ENCODE measurements around the gene PCCA. TPM values are rescaled to one million over a fixed set of nuclear protein-coding genes. Genes with fewer than 3 reads are reported as not detected.

PCCA gene
- polyA plus RNA-seq, 1 experiment = 22.6 TPM

DNA sequence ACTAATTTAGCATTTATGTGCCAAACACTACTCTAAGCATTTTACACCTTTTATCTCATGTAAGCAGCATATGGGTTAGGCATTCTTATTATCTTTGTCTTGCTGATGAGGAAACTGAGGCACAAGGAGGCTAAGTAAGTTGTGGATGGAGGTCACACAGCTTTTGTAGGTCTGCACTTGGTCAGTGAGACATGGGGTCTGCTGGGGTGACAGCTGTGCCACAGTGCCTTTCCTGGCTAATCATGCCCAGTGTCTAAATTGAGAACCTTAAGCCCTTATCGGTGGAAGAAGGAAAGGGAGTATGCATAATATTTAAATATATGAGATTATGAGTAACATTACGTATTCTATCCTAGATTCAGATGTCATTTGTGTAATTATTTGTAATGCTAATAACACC lies 273.5 kb downstream of the PCCA start:
- H3K9me3 ChIP-seq (ENCODE audit: control insufficient read depth, insufficient read depth, low read length) = no peaks in the 10 kb centered on the region
- H3K4me3 ChIP-seq (ENCODE audit: low read depth, low read length) = no peak overlapping the region
- no peaks in the 10 kb centered on the region for H3K27me3 ChIP-seq (ENCODE audit: control insufficient read depth, insufficient read depth, low read length)
- DNase-seq (ENCODE audit: low read depth, low spot score) = no peak
- ChIA-PET CTCF (no interaction called here), POLR2A (no interaction called here)
- no peak overlapping the region for H3K27ac ChIP-seq (ENCODE audit: low read depth, low read length)
- TF ChIP-seq, protein P1, sequence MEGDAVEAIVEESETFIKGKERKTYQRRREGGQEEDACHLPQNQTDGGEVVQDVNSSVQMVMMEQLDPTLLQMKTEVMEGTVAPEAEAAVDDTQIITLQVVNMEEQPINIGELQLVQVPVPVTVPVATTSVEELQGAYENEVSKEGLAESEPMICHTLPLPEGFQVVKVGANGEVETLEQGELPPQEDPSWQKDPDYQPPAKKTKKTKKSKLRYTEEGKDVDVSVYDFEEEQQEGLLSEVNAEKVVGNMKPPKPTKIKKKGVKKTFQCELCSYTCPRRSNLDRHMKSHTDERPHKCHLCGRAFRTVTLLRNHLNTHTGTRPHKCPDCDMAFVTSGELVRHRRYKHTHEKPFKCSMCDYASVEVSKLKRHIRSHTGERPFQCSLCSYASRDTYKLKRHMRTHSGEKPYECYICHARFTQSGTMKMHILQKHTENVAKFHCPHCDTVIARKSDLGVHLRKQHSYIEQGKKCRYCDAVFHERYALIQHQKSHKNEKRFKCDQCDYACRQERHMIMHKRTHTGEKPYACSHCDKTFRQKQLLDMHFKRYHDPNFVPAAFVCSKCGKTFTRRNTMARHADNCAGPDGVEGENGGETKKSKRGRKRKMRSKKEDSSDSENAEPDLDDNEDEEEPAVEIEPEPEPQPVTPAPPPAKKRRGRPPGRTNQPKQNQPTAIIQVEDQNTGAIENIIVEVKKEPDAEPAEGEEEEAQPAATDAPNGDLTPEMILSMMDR (IDR thresholded peaks at IDR 0.05; ENCODE audit: low read depth, low read length) = no peak

- ChIA-PET POLR2A (no interaction called here), CTCF (no interaction called here)
- Histone ChIP-seq H3K27ac (ENCODE audit: low read depth, low read length) (no peak overlapping the region), H3K27me3 (ENCODE audit: control insufficient read depth, insufficient read depth, low read length) (no peaks in the 10 kb centered on the region), H3K4me3 (ENCODE audit: low read depth, low read length) (no peak overlapping the region), H3K9me3 (ENCODE audit: control insufficient read depth, insufficient read depth, low read length) (no peaks in the 10 kb centered on the region)
- DNase-seq (ENCODE audit: low read depth, low spot score) = no peak
- TF ChIP-seq, protein P1 (IDR thresholded peaks at IDR 0.05; ENCODE audit: low read depth, low read length) = no peak
Measured at GRCh38 chr13:100362781-100363180, 273.9 kb downstream of the PCCA start.

DNA sequence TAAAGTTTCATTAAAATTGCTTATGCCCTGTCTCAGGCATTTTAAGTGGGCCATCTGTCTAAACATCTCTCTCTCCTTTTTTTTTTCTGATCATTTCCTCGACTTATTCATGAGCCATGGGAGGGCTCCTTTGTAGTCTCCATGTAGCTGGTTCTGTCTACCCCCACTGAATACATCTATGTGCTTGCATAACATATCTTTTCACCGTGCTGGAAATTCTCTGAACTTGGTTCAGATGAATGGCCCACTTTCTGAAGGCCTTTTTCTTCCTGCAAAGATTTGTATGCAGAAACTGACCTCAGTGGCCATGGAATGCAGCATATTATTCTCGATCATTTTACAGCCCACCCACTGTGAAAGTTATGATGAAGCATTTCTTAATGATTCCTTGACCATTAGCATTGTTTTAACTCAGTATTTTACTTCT lies 274.4 kb downstream of the PCCA start:
- POLR2A ChIA-PET = no interaction called here
- TF ChIP-seq, protein P1 (IDR thresholded peaks at IDR 0.05; ENCODE audit: low read depth, low read length) = no peak
- peak; percentile 26 for DNase-seq (ENCODE audit: low read depth, low spot score)
- peak overlapping the region; percentile 40 for H3K27ac ChIP-seq (ENCODE audit: low read depth, low read length)
- CTCF ChIA-PET = no interaction called here
- no peak overlapping the region for H3K4me3 ChIP-seq (ENCODE audit: low read depth, low read length)
- no peaks in the 10 kb centered on the region for H3K9me3 ChIP-seq (ENCODE audit: control insufficient read depth, insufficient read depth, low read length)
- no peaks in the 10 kb centered on the region for H3K27me3 ChIP-seq (ENCODE audit: control insufficient read depth, insufficient read depth, low read length)

DNA sequence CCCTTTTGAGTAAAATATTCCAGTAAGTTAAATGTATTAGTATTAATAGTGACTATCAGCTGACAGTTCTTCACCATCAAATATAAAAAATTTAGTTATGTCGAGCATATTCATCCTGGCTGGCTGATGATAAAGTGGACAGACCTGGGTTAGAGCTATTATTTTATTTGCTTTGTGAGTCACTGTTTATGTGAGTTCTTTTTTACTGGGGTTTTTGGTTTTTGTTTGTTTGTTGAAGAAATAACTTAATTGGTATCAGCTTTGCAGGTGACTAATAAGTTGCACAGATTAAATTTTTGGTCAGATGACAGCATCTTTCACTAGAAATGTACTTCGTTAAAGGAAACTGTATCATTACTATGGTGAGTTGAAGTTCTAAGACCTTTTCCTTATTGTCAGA lies 275.0 kb downstream of the PCCA start:
- H3K27ac ChIP-seq (ENCODE audit: low read depth, low read length) = no peak overlapping the region
- DNase-seq (ENCODE audit: low read depth, low spot score) = peak; percentile 16
- ChIA-PET POLR2A (no interaction called here), CTCF (no interaction called here)
- no peak overlapping the region for H3K4me3 ChIP-seq (ENCODE audit: low read depth, low read length)
- H3K27me3 ChIP-seq (ENCODE audit: control insufficient read depth, insufficient read depth, low read length) = no peaks in the 10 kb centered on the region
- no peaks in the 10 kb centered on the region for H3K9me3 ChIP-seq (ENCODE audit: control insufficient read depth, insufficient read depth, low read length)
- TF ChIP-seq, protein P1 (IDR thresholded peaks at IDR 0.05; ENCODE audit: low read depth, low read length) = no peak

GRCh38 chr13:100364591-100364990 lies 275.7 kb downstream of the PCCA start:
- TF ChIP-seq, protein P1 (IDR thresholded peaks at IDR 0.05; ENCODE audit: low read depth, low read length) = no peak
- CTCF ChIA-PET = interaction anchor here (0.5 to 1.4 kb wide), 2 partner anchors 117 to 151 kb away, joined by 3 read pairs; no protein-coding TSS in a partner anchor

More at GRCh38 chr13:100364591-100364990, 275.7 kb downstream of the PCCA start:
- POLR2A ChIA-PET = no interaction called here
- DNase-seq (ENCODE audit: low read depth, low spot score) = no peak
- H3K9me3 ChIP-seq (ENCODE audit: control insufficient read depth, insufficient read depth, low read length) = no peaks in the 10 kb centered on the region
- no peak overlapping the region for H3K4me3 ChIP-seq (ENCODE audit: low read depth, low read length)
- H3K27ac ChIP-seq (ENCODE audit: low read depth, low read length) = no peak overlapping the region
- no peaks in the 10 kb centered on the region for H3K27me3 ChIP-seq (ENCODE audit: control insufficient read depth, insufficient read depth, low read length)

All from AG04450 (cell line).